C4-2B (cell line): ENCODE measurements around the gene PINK1.

Experiments used
- H3K27ac ChIP-seq: fragments of 450-650 bp; 2 replicates; pipeline ENCODE4 v1.5.1; 2017
- ZFX ChIP-seq: fragments of 450-650 bp; IDR thresholded peaks from 2 replicates; pipeline ENCODE4 v1.6.1; 2017
- TF ChIP-seq, protein P1 (sequence below): fragments of 450-650 bp; conservative IDR thresholded peaks from 2 replicates; pipeline ENCODE4 v1.5.1; 2017; ENCODE audit warnings: mild to moderate bottlenecking

Gene PINK1

GRCh38 chr1:20700636-20701215, 67.5 kb downstream of the PINK1 start:
- no peak overlapping the region for H3K27ac ChIP-seq
- TF ChIP-seq, protein P1, sequence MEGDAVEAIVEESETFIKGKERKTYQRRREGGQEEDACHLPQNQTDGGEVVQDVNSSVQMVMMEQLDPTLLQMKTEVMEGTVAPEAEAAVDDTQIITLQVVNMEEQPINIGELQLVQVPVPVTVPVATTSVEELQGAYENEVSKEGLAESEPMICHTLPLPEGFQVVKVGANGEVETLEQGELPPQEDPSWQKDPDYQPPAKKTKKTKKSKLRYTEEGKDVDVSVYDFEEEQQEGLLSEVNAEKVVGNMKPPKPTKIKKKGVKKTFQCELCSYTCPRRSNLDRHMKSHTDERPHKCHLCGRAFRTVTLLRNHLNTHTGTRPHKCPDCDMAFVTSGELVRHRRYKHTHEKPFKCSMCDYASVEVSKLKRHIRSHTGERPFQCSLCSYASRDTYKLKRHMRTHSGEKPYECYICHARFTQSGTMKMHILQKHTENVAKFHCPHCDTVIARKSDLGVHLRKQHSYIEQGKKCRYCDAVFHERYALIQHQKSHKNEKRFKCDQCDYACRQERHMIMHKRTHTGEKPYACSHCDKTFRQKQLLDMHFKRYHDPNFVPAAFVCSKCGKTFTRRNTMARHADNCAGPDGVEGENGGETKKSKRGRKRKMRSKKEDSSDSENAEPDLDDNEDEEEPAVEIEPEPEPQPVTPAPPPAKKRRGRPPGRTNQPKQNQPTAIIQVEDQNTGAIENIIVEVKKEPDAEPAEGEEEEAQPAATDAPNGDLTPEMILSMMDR = no peak
- no peak for TF ChIP-seq ZFX
